HepG2 (cell line): ENCODE data around the gene HNF1B. TPM values are rescaled to one million over a fixed set of nuclear protein-coding genes. Genes with fewer than 3 reads are reported as not detected.

Experiments
- AGO2 ChIP-seq: fragments of 200-400 bp; formaldehyde crosslinking; optimal IDR thresholded peaks from 2 replicates; pipeline ENCODE3; 2017; ENCODE audit warnings: mild to moderate bottlenecking, low read depth, low read length, moderate library complexity
- AKAP8 ChIP-seq: sonication (generic); formaldehyde crosslinking; IDR thresholded peaks from 2 replicates; pipeline ENCODE4 v1.5.1; 2020; ENCODE audit warnings: mild to moderate bottlenecking, missing genetic modification reagents
- CHD2 ChIP-seq: IDR thresholded peaks from 2 replicates; pipeline ENCODE4 v1.6.1; 2011; ENCODE audit warnings: low read depth, low read length, improper control_type of control experiment
- GABPB1 ChIP-seq: IDR thresholded peaks from 2 replicates; pipeline ENCODE4 v1.6.1; 2016; ENCODE audit warnings: mild to moderate bottlenecking, missing genetic modification reagents, moderate library complexity, missing compliant biosample characterization
- KDM6A ChIP-seq: IDR thresholded peaks from 2 replicates; pipeline ENCODE4 v1.6.1; 2016; ENCODE audit warnings: low read depth
- LCORL ChIP-seq, 2 experiments: fragments of 450-650 bp in 1 of 2; sonication (generic) in 1 of 2; formaldehyde crosslinking in 1 of 2; IDR thresholded peaks; 2 replicates each; pipeline versions ENCODE4 v1.5.0 to v1.6.1; 2017 to 2020; ENCODE audit warnings: antibody characterized with exemption in 1 of 2, missing genetic modification reagents in 1 of 2
- MYPOP ChIP-seq: sonication (generic); formaldehyde crosslinking; IDR thresholded peaks from 2 replicates; pipeline ENCODE4 v1.8.1; 2023; ENCODE audit warnings: mild to moderate bottlenecking, moderate library complexity, missing genetic modification reagents
- NFAT5 ChIP-seq: sonication (generic); formaldehyde crosslinking; IDR thresholded peaks from 2 replicates; pipeline ENCODE4 v1.4.0; 2020; ENCODE audit warnings: missing genetic modification reagents
- RARA ChIP-seq: IDR thresholded peaks from 2 replicates; pipeline ENCODE4 v1.6.1; 2016; ENCODE audit warnings: missing genetic modification reagents, missing compliant biosample characterization
- ZFP62 ChIP-seq: sonication (generic); formaldehyde crosslinking; IDR thresholded peaks from 2 replicates; pipeline ENCODE4 v1.4.0; 2020; ENCODE audit warnings: missing genetic modification reagents
- ZFP91 ChIP-seq: sonication (generic); formaldehyde crosslinking; IDR thresholded peaks from 2 replicates; pipeline ENCODE4 v1.9.0; 2022; ENCODE audit warnings: missing genetic modification reagents, mild to moderate bottlenecking, borderline replicate concordance
- ZNF687 ChIP-seq: sonication (generic); formaldehyde crosslinking; IDR thresholded peaks from 2 replicates; pipeline ENCODE4 v1.5.1; 2020; ENCODE audit warnings: mild to moderate bottlenecking, missing genetic modification reagents, moderate library complexity
- polyA plus RNA-seq, 8 experiments: library from polyadenylated mRNA; depleted of rRNA in 3 of 8; stranded (reverse) in 7 of 8; unstranded in 1 of 8; fragments of >200 nt; fragmentation: Illumina TruSeq in 4 of 8; extraction: Trizol in 4 of 8; gene quantifications; 2 replicates each; pipeline versions ENCODE4 v1.2.1 to v1.2.3, GENCODE V29; 2011 to 2016; ENCODE audit warnings: low read depth in 4 of 8, missing spikeins in 1 of 8, mixed read lengths in 1 of 8; ENCODE audit not compliant: insufficient read depth in 1 of 8
- total RNA-seq, 5 experiments: library from RNA; depleted of rRNA; stranded (reverse); fragments of >200 nt; fragmentation: Illumina TruSeq; extraction: Trizol; gene quantifications; 2 replicates each; pipeline ENCODE4 v1.2.3, GENCODE V29; 2016; ENCODE audit warnings: low read depth in 1 of 5

HNF1B gene
- total and polyA plus RNA-seq, 2 of the 13 experiments (the other 11 are each of a cell fraction or from before 2014, with no cell fraction given): 1.9 to 5.3 TPM

- TF ChIP-seq ZFP91 (0 out of 2 replicates have a peak, but pooled peaks have one; percentile 8), KDM6A (CRISPR knock-in tag) (no peak), CHD2 (peak; percentile 80; the same call in 1 of the 2 replicates), GABPB1 (CRISPR knock-in tag) (peak; percentile 17; the same call in 1 of the 2 replicates), ZFP62 (CRISPR knock-in tag) (no peak), MYPOP (CRISPR knock-in tag) (peak; percentile 22; the same call in 1 of the 2 replicates), NFAT5 (CRISPR knock-in tag) (no peak), AGO2 (peak; percentile 79), ZNF687 (CRISPR knock-in tag) (peak; percentile 77; the same call in 1 of the 2 replicates), RARA (CRISPR knock-in tag) (peak; percentile 31; the same call in 1 of the 2 replicates), AKAP8 (CRISPR knock-in tag) (0 out of 2 replicates have a peak, but pooled peaks have one; percentile 27), LCORL (IDR thresholded peaks at IDR 0.05) (no peak), LCORL (CRISPR knock-in tag; IDR thresholded peaks at IDR 0.05) (peak; percentile 63; the same call in 1 of the 2 replicates)
These were observed 1.9 kb downstream of the HNF1B start (continued) for GRCh38 chr17:37742762-37743611.
